Measurements from ENCODE around the gene CTBP2.

The CTBP2 gene

DNA sequence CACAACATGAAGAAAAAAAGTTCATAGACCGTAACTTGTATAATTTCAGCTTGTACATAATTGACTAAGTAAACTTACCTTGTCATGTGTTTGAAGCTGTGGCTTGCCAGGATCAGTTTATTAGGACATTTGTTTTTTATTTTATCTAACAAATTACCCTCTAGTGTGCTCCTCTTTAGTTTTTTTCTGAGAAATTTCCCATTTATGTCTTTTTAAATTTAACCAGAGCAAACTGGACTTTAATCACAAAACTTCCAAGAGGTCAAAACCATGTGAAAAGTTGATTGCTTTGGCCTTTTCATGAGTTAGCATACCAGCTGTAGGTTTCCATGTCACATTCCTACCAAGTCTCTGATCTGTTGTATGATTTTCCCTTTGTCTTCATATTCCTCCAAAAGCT is 176.0 kb downstream of the CTBP2 start:
- H4K20me1 ChIP-seq (ENCODE audit: control insufficient read depth, insufficient read depth, low read depth, low read length) = no peaks in the 10 kb centered on the region
- peaks cover 49% of the 10 kb centered on the region for H3K36me3 ChIP-seq (ENCODE audit: control insufficient read depth, low read length)
- H3F3A ChIP-seq (ENCODE audit: control insufficient read depth, insufficient read depth) = no peaks in the 10 kb centered on the region
- H3K79me2 ChIP-seq (ENCODE audit: control insufficient read depth, low read length) = peaks cover 5% of the 10 kb centered on the region
- H3K4me2 ChIP-seq (ENCODE audit: low read length) = no peak overlapping the region
- no peaks in the 10 kb centered on the region for H3K27me3 ChIP-seq (ENCODE audit: control insufficient read depth, low read length)
- H3K9me2 ChIP-seq (replicated peaks; ENCODE audit: control insufficient read depth, low read length) = no peaks in the 10 kb centered on the region
- H3K27ac ChIP-seq (ENCODE audit: low read depth, low read length) = no peak overlapping the region
- TF ChIP-seq EZH2phosphoT487 (IDR thresholded peaks at IDR 0.05; ENCODE audit: borderline replicate concordance, low read length) = no peak
- TF ChIP-seq, protein P1, sequence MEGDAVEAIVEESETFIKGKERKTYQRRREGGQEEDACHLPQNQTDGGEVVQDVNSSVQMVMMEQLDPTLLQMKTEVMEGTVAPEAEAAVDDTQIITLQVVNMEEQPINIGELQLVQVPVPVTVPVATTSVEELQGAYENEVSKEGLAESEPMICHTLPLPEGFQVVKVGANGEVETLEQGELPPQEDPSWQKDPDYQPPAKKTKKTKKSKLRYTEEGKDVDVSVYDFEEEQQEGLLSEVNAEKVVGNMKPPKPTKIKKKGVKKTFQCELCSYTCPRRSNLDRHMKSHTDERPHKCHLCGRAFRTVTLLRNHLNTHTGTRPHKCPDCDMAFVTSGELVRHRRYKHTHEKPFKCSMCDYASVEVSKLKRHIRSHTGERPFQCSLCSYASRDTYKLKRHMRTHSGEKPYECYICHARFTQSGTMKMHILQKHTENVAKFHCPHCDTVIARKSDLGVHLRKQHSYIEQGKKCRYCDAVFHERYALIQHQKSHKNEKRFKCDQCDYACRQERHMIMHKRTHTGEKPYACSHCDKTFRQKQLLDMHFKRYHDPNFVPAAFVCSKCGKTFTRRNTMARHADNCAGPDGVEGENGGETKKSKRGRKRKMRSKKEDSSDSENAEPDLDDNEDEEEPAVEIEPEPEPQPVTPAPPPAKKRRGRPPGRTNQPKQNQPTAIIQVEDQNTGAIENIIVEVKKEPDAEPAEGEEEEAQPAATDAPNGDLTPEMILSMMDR (IDR thresholded peaks at IDR 0.05; ENCODE audit: low read depth, low read length, poor library complexity, severe bottlenecking) = no peak
- H3K4me1 ChIP-seq (ENCODE audit: control insufficient read depth, low read length) = no peaks in the 10 kb centered on the region
- H3K9me3 ChIP-seq (ENCODE audit: control insufficient read depth, insufficient read depth, low read length) = no peaks in the 10 kb centered on the region
- H3K4me3 ChIP-seq (ENCODE audit: low read length) = no peak overlapping the region

DNA sequence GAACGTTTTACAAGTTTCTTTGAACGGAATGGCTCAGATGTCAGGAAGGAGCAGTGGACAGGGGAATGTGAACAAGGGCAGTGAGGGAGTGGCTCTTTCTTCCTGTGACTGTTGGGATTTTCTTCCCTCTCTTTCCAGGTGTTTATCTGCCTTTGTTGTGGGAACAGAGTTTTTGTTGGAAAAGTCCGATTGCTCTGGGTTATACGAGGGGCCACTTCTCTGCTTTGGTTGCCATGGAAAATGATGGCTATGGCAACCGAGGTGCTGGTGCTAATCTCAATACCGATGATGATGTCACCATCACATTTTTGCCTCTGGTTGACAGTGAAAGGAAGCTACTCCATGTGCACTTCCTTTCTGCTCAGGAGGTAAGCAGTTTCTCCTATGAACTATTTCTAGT is 177.0 kb downstream of the CTBP2 start:
- H4K20me1 ChIP-seq (ENCODE audit: control insufficient read depth, insufficient read depth, low read depth, low read length) = no peaks in the 10 kb centered on the region
- H3F3A ChIP-seq (ENCODE audit: control insufficient read depth, insufficient read depth) = no peaks in the 10 kb centered on the region
- no peaks in the 10 kb centered on the region for H3K27me3 ChIP-seq (ENCODE audit: control insufficient read depth, low read length)
- H3K4me1 ChIP-seq (ENCODE audit: control insufficient read depth, low read length) = no peaks in the 10 kb centered on the region
- H3K36me3 ChIP-seq (ENCODE audit: control insufficient read depth, low read length) = peaks cover 55% of the 10 kb centered on the region
- peaks cover 9% of the 10 kb centered on the region for H3K79me2 ChIP-seq (ENCODE audit: control insufficient read depth, low read length)
- no peaks in the 10 kb centered on the region for H3K9me3 ChIP-seq (ENCODE audit: control insufficient read depth, insufficient read depth, low read length)
- H3K4me3 ChIP-seq (ENCODE audit: low read length) = no peak overlapping the region
- H3K4me2 ChIP-seq (ENCODE audit: low read length) = no peak overlapping the region
- no peak for TF ChIP-seq EZH2phosphoT487 (IDR thresholded peaks at IDR 0.05; ENCODE audit: borderline replicate concordance, low read length)
- TF ChIP-seq, protein P1 (IDR thresholded peaks at IDR 0.05; ENCODE audit: low read depth, low read length, poor library complexity, severe bottlenecking) = no peak
- no peak overlapping the region for H3K27ac ChIP-seq (ENCODE audit: low read depth, low read length)
- no peaks in the 10 kb centered on the region for H3K9me2 ChIP-seq (replicated peaks; ENCODE audit: control insufficient read depth, low read length)

DNA sequence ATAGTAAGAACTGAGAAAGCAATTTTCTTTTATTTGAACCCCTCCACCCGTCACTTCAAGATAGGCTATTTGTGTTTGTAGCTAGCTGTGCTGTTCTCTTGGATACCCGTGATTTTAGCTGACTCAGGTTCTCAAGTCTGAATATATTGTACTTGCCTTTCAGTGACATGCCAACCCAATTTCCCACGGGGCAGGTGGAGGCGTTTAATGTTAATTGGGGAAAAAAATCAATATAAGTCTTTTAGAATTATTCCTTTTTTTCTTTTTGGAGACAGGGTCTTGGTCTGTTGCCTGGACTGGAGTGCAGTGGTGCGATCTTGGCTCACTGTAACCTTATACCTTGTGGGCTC is 182.0 kb downstream of the CTBP2 start:
- no peak overlapping the region for H3K4me2 ChIP-seq (ENCODE audit: low read length)
- H3K79me2 ChIP-seq (ENCODE audit: control insufficient read depth, low read length) = peaks cover 9% of the 10 kb centered on the region
- H3K36me3 ChIP-seq (ENCODE audit: control insufficient read depth, low read length) = peaks cover 48% of the 10 kb centered on the region
- no peaks in the 10 kb centered on the region for H4K20me1 ChIP-seq (ENCODE audit: control insufficient read depth, insufficient read depth, low read depth, low read length)
- no peaks in the 10 kb centered on the region for H3K9me2 ChIP-seq (replicated peaks; ENCODE audit: control insufficient read depth, low read length)
- H3K4me3 ChIP-seq (ENCODE audit: low read length) = no peak overlapping the region
- H3F3A ChIP-seq (ENCODE audit: control insufficient read depth, insufficient read depth) = peaks cover 3% of the 10 kb centered on the region; the same call in 1 of the 2 replicates
- TF ChIP-seq, protein P1 (IDR thresholded peaks at IDR 0.05; ENCODE audit: low read depth, low read length, poor library complexity, severe bottlenecking) = no peak
- no peak for TF ChIP-seq EZH2phosphoT487 (IDR thresholded peaks at IDR 0.05; ENCODE audit: borderline replicate concordance, low read length)
- no peaks in the 10 kb centered on the region for H3K27me3 ChIP-seq (ENCODE audit: control insufficient read depth, low read length)
- H3K4me1 ChIP-seq (ENCODE audit: control insufficient read depth, low read length) = no peaks in the 10 kb centered on the region
- H3K27ac ChIP-seq (ENCODE audit: low read depth, low read length) = no peak overlapping the region
- no peaks in the 10 kb centered on the region for H3K9me3 ChIP-seq (ENCODE audit: control insufficient read depth, insufficient read depth, low read length)
